Motor neuron (in vitro differentiated cells): Measurements from ENCODE around the gene TNFAIP2. TPM values are rescaled to one million over a fixed set of nuclear protein-coding genes. Genes with fewer than 3 reads are reported as not detected.

ENCODE experiments used
- ATAC-seq, 8 experiments: fragments of 200-7000 bp; cut with Tn5 transposase; replicated peaks in 6 of 8; 2 replicates each; pipeline ENCODE4 v1.8.0; 2021; ENCODE audit warnings: mild to moderate bottlenecking in 8 of 8, moderate library complexity in 8 of 8
- H3K27ac ChIP-seq, 2 donors: fragments of 250-450 bp; sonication (Bioruptor Pico); 2 replicates each; pipeline ENCODE4 v1.9.0; 2021; ENCODE audit warnings: antibody characterized with exemption in 2 of 2, mild to moderate bottlenecking in 2 of 2, moderate library complexity in 1 of 2
- H3K4me1 ChIP-seq, 2 donors: fragments of 250-450 bp; sonication (Bioruptor Pico); replicated peaks in 1 of 2; 2 replicates each; pipeline ENCODE4 v1.6.1; 2021; ENCODE audit warnings: antibody characterized with exemption in 2 of 2, mild to moderate bottlenecking in 2 of 2, moderate library complexity in 1 of 2
- H3K4me3 ChIP-seq, 5 donors: fragments of 250-450 bp; sonication (Bioruptor Pico); 2 replicates each; pipeline ENCODE4 v1.9.0; 2021; ENCODE audit warnings: antibody characterized with exemption in 5 of 5, mild to moderate bottlenecking in 5 of 5, moderate library complexity in 4 of 5
- WGBS, 10 experiments: fragments of 450-650 bp; shearing (Covaris generic); methylation state at CpG; one replicate each; pipeline ENCODE4 v1.0.0; 2022; 5-methylcytosine and 5-hydroxymethylcytosine counted together
- in situ Hi-C, 9 experiments: fragments of 400-800 bp; cut with MboI; loops; one replicate each; pipeline ENCODE4 v1.15.0; 2021; ENCODE audit warnings: low sequenced_read_pairs in 9 of 9, low pct_unique_long_range_greater_than_20kb in 2 of 9; ENCODE audit not compliant: unreplicated experiment in 9 of 9
- total RNA-seq, 8 experiments: library from RNA; unstranded; fragments of 300-600 nt; gene quantifications; 2 replicates each; pipeline versions ENCODE4 v1.2.3 to v1.2.4, GENCODE V29; 2022

TNFAIP2 gene
- total RNA-seq, 8 experiments from 2014 or later: 0.78 to 98.8 (median 2.0) TPM

DNA sequence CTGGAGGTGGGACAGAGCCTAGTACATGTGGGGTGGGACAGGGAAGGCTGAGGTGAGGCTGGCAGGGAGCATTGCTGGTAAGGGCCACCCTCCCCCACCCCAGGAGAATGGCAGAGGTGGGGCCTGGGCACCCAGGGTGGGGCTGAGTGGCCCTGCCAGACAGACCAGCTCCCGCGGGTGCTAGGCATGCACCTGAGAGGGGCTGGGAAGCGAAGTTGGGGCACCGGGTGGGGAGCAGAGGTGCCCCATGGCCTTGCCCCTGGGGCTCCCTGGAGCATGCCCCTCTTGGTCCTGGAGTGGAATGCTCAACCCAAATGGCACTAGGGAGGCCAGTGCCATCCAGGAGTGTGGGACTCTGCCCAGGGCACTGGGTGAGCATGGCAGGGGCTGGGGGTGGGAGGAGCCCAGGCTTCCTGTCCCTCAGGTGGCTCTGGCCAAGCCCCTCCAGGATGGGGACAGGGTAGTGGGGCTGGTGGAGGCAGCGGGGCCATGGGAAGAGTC, 1.3 kb downstream of the TNFAIP2 start:
- Histone ChIP-seq H3K27ac (no peak overlapping the region), H3K4me3 (no peak overlapping the region), H3K4me1 (peaks cover 27 to 40% of the 10 kb centered on the region in 2 donors)
- ATAC-seq: no peak
- in situ Hi-C loops: no loop called here
- no CpG with 5 or more reads among the region's 5 CpGs for WGBS, 10 experiments

DNA sequence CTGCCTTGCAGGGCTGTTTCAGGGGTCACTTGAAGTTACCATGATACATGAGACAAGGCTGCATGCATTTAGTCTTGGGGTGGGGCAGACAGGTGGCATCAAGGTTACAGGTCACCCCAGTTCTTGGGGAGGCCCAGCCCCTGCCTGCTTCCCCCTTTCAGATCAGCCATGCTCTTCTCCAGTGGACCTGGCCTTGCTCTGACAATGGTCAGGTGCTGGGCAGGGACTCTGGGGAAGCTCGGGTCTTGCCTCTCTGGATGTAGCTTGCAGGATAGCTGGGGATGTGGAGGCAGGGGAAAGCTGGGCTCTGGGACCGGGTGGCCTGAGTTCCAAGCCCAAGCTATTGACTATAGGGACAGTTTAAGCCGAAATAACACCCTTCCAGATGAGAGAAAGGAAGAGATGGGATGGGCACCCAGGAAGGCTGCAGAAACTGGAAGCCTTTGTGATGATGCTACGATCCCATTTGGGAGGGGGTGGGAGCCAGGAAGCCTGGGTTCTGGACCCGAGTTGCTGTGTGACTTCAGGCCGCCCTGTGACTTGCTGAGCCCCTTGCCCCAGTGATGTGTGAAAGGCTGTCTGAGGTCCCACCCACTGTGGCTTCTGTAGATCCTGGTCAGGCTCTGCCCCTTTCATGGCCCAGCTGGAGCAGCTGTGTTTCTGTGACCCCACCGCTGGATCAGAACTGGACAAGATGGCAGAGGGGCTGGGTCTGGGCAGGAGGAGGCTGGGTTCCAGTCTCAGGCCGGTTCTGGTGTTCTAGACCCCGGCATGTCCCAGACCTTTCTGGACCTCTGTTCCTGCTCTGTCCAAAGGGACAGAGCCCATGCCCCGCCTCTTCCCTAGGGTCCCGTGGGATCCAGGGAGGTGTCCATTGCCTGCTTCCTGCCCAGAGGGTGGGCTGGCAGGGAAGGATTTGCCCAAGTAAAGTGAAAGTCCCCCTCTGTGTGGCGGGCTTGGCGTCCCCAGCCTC, 2.1 kb downstream of the TNFAIP2 start:
- Histone ChIP-seq H3K4me3 (no peak overlapping the region), H3K4me1 (peaks cover 27 to 40% of the 10 kb centered on the region in 2 donors), H3K27ac (no peak overlapping the region)
- ATAC-seq: no peak
- 62 to 81% (median 74%) methylated on average over 1 to 7 of the region's 13 CpGs; no CpG with 5 or more reads in 5 of the 10 experiments for WGBS, 10 experiments
- in situ Hi-C loops: no loop called here

DNA sequence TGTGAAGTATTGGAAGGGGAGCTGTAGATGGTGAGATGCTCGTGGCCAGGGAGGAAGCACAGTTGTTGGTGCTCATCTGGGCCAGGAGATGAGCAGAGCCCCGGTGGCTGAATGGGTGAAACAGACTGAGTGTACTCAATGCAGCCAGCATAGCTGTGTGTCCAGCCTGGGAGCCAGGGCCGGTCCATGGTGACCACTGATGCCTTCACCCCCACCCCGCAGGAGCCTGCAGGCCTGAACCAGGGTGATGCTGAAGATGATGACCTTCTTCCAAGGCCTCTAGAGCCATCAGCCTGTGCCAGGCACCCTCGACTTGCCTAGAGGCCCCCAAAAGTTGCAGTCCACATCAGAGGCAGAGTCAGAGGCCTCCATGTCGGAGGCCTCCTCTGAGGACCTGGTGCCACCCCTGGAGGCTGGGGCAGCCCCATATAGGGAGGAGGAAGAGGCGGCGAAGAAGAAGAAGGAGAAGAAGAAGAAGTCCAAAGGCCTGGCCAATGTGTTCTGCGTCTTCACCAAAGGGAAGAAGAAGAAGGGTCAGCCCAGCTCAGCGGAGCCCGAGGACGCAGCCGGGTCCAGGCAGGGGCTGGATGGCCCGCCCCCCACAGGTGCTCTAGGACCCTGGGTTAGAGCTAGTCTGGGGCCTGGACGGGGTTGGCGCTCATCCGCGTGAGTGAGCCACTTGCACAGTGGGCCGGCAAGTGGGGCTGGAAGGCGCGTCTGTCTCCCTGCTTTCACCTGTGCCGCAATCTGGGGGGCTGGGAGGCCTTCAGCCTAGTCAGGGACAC, 3.0 kb downstream of the TNFAIP2 start:
- in situ Hi-C loops: no loop called here
- Histone ChIP-seq H3K4me3 (peak overlapping the region in 4 of 5 donors; percentile 16 to 24 (median 18)), H3K27ac (peak overlapping the region in 1 of 2 donors; percentile 37), H3K4me1 (peaks cover 21 to 40% of the 10 kb centered on the region in 2 donors)
- 70 to 100% (median 81%) methylated on average over 1 to 3 of the region's 22 CpGs; no CpG with 5 or more reads in 6 of the 10 experiments for WGBS, 10 experiments
- no peak for ATAC-seq

DNA sequence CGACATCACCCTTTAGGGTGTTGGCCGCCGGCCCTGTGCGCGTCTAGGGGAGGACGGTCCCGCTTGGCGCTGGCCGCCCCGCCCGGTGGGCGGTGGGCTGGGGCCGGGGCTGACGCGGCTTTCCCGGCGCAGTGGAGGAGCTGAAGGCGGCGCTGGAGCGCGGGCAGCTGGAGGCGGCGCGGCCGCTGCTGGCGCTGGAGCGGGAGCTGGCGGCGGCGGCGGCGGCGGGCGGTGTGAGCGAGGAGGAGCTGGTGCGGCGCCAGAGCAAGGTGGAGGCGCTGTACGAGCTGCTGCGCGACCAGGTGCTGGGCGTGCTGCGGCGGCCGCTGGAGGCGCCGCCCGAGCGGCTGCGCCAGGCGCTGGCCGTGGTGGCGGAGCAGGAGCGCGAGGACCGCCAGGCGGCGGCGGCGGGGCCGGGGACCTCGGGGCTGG, 3.6 kb downstream of the TNFAIP2 start:
- 80 to 93% methylated on average over 3 of the region's 62 CpGs; no CpG with 5 or more reads in 8 of the 10 experiments for WGBS, 10 experiments
- Histone ChIP-seq H3K27ac (peak overlapping the region in 1 of 2 donors; percentile 37), H3K4me3 (peak overlapping the region; percentile 0 to 24 (median 18)), H3K4me1 (peaks cover 15 to 36% of the 10 kb centered on the region in 2 donors)
- peak in 7 of 8 experiments; percentile 42 to 76 (median 70) for ATAC-seq
- in situ Hi-C loops: no loop called here

DNA sequence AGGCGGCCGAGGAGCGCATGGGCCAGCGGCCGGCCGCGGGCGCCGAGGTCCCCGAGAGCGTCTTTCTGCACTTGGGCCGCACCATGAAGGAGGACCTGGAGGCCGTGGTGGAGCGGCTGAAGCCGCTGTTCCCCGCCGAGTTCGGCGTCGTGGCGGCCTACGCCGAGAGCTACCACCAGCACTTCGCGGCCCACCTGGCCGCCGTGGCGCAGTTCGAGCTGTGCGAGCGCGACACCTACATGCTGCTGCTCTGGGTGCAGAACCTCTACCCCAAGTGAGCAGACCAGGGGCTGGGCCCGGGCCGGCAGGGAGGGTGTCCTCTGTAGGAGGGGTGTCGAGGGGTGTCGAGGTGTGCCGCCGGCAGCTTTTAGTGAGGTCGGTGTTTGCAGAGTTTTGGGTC, 4.1 kb downstream of the TNFAIP2 start:
- in situ Hi-C loops: no loop called here
- Histone ChIP-seq H3K4me3 (peak overlapping the region; percentile 0 to 24 (median 18)), H3K4me1 (peaks cover 11 to 32% of the 10 kb centered on the region in 2 donors), H3K27ac (peak overlapping the region in 1 of 2 donors; percentile 15)
- WGBS, 10 experiments: 20% methylated on average over 1 to 2 of the region's 39 CpGs; no CpG with 5 or more reads in 8 of the 10 experiments
- ATAC-seq: no peak

DNA sequence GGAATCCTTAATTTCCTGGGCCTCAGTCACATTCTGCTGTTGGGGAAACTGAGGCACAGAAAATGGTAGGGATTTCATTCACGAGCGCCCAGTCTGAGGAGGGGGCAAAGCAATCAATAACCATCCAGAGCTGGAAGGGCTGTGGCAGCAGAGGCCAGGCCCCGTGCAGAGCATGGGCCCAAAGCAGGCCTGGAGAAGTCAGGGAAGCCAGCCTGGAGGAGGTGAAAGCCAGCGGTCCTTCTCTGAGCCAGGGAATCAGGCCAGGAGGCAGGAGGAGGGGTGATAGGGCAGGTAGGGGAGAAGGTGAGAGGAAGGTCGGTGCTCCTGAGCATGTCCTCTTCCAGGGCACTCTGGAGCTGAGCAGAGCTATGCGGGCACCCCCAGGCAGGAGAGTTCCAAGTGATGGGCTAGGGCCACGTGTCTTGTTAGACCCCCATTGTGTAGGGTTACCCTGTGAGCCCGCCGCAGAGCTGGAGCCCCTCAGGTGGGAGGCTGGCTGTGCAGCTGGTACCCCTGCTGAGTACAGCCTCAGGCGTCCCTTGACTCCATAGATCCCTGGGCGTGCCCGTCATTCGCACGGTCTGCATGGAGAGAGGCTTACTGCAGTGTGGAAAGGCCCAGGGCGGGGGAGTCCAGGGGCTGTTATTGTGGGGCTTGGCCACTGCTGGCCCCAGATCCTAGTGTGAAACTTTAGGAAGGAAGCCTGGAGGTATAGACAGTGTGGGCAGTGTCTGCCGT, 4.8 kb downstream of the TNFAIP2 start:
- WGBS, 10 experiments: 78 to 100% (median 88%) methylated on average over 3 to 8 of the region's 16 CpGs; no CpG with 5 or more reads in 5 of the 10 experiments
- peak in 2 of 8 experiments; percentile 2 to 59 for ATAC-seq
- H3K27ac ChIP-seq: no peak overlapping the region
- no peak overlapping the region for H3K4me3 ChIP-seq
- peaks cover 4 to 25% of the 10 kb centered on the region in 2 donors for H3K4me1 ChIP-seq
- in situ Hi-C loops: no loop called here

DNA sequence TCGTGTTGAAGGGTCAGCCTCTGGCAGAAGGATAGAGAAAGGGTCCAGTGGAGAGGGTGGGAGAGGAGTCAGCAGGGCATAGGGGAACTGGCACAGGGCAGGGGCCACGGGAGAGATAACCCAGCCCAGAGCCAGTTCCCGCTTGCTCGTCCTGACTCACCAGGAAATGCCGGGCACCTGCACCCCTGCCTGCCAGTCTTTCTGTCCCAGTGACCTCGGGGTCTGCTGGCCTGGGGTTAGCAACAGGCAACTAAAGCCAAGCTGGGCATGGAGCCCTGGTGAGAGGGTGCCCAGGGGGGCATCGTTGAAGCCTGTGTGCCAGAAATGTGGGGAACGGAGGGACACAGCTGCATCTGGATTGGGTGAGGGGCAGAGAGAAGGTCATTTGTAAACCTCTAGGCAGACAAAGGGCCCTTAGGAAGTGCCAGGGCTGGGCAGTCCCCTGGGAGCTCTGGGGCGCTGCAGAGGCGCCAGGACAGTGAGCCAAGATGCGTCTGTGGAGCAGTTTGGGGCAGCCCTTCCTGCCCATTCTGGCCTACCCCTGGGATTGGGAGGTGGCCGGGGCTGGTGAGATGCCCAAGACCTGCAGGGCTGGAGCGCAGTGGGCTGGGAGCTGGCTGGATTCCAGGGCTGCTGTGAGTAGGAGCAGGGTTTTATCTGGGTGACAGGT, 5.5 kb downstream of the TNFAIP2 start:
- 50 to 83% (median 68%) methylated on average over 1 to 4 of the region's 13 CpGs; no CpG with 5 or more reads in 6 of the 10 experiments for WGBS, 10 experiments
- no peak overlapping the region for H3K27ac ChIP-seq
- in situ Hi-C loops: no loop called here
- ATAC-seq: no peak
- H3K4me1 ChIP-seq: peaks cover 0 to 18% of the 10 kb centered on the region in 2 donors
- no peak overlapping the region for H3K4me3 ChIP-seq

DNA sequence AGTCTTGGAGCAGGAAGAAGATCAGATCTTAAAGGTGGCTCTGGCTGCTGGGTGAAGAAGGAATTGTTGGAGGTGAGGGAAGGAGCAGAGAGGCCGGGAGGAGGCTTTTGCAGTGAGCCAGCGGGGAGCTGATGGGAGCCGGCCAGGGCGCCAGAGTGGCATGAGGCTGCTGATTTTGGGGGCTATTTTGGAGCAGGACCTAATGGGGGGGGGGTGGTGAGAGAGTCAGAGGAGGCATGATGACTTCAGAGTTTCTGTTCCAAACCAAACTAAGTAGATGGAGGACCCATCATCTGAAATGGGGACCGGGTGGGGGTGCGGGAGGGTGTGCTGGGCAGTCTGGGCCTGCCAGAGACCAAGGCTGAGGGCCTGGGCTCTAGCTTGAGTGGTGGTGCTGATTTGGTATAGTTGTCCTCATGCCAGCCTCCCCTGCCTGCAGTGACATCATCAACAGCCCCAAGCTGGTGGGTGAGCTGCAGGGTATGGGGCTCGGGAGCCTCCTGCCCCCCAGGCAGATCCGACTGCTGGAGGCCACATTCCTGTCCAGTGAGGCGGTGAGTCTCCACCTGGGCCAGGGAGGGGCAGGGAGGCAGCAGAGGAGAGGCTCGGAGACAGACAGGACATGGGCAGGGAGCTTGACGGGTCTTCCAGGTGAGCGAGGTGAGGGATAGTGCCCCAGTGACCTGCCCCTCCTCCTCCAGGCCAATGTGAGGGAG, 6.2 kb downstream of the TNFAIP2 start:
- H3K4me3 ChIP-seq: no peak overlapping the region
- no peak for ATAC-seq
- H3K4me1 ChIP-seq: peaks cover 0 to 18% of the 10 kb centered on the region in 2 donors
- in situ Hi-C loops: no loop called here
- no peak overlapping the region for H3K27ac ChIP-seq
- 77 to 100% (median 90%) methylated on average over 1 to 5 of the region's 12 CpGs; no CpG with 5 or more reads in 5 of the 10 experiments for WGBS, 10 experiments

DNA sequence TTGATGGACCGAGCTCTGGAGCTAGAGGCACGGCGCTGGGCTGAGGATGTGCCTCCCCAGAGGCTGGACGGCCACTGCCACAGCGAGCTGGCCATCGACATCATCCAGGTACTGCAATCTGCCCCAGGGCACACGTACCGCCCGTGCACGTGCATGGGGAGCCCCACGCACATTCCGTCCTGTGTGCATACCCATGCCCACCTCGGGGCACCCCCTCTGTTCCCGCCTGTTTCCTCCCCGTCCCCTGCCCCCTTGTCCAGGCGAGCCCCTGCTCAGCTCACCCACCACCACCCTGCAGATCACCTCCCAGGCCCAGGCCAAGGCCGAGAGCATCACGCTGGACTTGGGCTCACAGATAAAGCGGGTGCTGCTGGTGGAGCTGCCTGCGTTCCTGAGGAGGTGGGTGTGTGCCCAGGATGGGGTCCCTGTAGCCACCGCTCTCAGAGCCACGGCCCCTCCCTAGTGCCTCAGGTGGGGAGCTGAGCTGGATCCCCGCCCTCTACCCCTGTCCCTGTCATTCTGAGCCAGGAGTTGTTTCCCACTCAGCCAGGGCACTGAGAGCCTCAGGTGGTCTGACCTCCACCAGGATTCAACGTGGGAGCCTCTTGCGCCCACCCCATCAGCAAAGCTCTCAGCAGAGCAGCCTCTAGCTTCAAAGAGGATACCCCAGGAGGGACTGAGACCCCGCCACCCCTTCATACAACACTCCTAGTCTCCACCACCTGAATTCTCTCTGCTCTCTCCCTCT, 6.9 kb downstream of the TNFAIP2 start:
- no peak overlapping the region for H3K4me3 ChIP-seq
- no peak for ATAC-seq
- in situ Hi-C loops: no loop called here
- no peak overlapping the region for H3K27ac ChIP-seq
- H3K4me1 ChIP-seq: peaks cover 0 to 18% of the 10 kb centered on the region in 2 donors
- 84 to 100% methylated on average over 1 to 5 of the region's 26 CpGs; no CpG with 5 or more reads in 8 of the 10 experiments for WGBS, 10 experiments

DNA sequence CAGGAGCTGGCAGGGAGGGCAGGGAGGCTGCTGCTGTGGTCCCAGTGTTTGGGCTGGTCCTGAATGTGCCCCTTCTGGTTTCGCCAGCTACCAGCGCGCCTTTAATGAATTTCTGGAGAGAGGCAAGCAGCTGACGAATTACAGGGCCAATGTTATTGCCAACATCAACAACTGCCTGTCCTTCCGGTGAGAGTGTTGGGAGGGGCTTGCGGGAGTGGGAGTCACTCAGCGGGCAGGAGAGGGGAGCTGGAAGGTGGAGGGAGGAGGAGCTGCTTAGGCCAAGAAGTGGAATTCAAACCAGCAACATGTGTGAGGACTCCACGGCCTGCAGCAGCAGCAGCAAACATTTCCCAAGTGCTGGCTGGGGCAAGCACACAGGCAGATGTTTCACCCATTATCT, 7.7 kb downstream of the TNFAIP2 start:
- in situ Hi-C loops: no loop called here
- ATAC-seq: peak in 5 of 8 experiments; percentile 13 to 34 (median 31)

DNA sequence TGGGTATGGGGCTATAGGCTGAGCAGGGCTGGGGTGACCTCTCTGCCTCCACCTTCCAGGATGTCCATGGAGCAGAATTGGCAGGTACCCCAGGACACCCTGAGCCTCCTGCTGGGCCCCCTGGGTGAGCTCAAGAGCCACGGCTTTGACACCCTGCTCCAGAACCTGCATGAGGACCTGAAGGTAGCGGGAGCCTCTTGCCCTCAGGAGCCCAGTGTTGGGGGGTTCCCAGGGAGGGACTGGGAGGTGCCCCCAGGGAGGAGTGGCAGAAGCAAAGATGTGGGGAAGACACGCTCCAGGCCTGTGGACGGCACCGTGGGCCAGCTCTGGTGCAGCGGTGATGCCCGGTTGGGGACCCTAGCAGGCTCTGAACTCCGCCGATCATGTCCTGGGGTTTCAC, 8.3 kb downstream of the TNFAIP2 start:
- Histone ChIP-seq H3K4me3 (no peak overlapping the region), H3K27ac (no peak overlapping the region), H3K4me1 (peaks cover 0 to 16% of the 10 kb centered on the region in 2 donors)
- WGBS, 10 experiments: 95% methylated on average over 4 of the region's 9 CpGs; no CpG with 5 or more reads in 9 of the 10 experiments
- ATAC-seq: no peak
- in situ Hi-C loops: no loop called here

More for the DNA sequence above, 7.7 kb downstream of the TNFAIP2 start:
- H3K4me3 ChIP-seq: no peak overlapping the region
- H3K4me1 ChIP-seq: peaks cover 0 to 18% of the 10 kb centered on the region in 2 donors
- no peak overlapping the region for H3K27ac ChIP-seq
- WGBS, 10 experiments: 46 to 80% (median 59%) methylated on average over 1 to 6 of the region's 8 CpGs; no CpG with 5 or more reads in 4 of the 10 experiments
